ENCODE data around the gene MEG3. TPM values are rescaled to one million over a fixed set of nuclear protein-coding genes. Genes with fewer than 3 reads are reported as not detected.

MEG3 gene
- total and polyA plus RNA-seq, 2 of the 8 experiments (the other 6 are each of a cell fraction or from before 2014, with no cell fraction given), result 0.17 to 1.1 TPM

GRCh38 chr14:100780246-100780645, 45.7 kb upstream of the MEG3 start (continued):
- TF ChIP-seq CHD7 (IDR thresholded peaks at IDR 0.05; ENCODE audit: insufficient replicate concordance, low read length), result no peak
- no peak for TF ChIP-seq CREB1 (IDR thresholded peaks at IDR 0.05)
- no peak for TF ChIP-seq CBX8 (IDR thresholded peaks at IDR 0.05; ENCODE audit: borderline replicate concordance, low read depth, low read length)
- no peak for TF ChIP-seq SIN3A (conservative IDR thresholded peaks at IDR 0.05 in 1 of 2, IDR thresholded peaks at IDR 0.05 in 1 of 2; ENCODE audit: low read depth in 1 of 2, low read length in 2 of 2)
- TF ChIP-seq E2F6 (IDR thresholded peaks at IDR 0.05), result no peak
- TF ChIP-seq JUND (IDR thresholded peaks at IDR 0.05; ENCODE audit: low read length), result no peak
- TF ChIP-seq SIX5 (IDR thresholded peaks at IDR 0.05; ENCODE audit: low read depth, low read length), result no peak
- no peak for TF ChIP-seq CBX5 (IDR thresholded peaks at IDR 0.05; ENCODE audit: low read depth, low read length)

All from H1 (cell line).